ENCODE measurements around the gene ZNF462.
A peak's percentile ranks its signal among the peaks of the same experiment; 100 is the strongest.

The ZNF462 gene

DNA sequence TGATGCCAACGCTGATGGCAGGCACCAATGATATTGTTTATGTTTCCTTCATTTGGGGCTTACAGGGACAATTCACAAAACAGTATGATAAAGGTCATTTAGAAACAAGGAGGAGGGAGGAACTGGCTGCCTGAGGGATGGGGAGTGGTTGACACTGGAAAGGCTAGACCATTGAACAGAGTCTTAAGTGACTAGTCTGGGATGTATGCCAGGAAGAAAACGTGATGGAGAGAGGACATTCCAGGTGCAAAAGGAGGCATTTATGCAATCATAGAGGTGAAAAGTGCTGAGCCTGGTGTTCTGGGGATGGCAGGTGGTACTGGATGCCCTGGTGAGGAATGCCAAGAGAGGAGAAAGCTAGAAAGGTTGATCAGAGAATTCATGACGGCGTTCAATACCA lies 153.4 kb downstream of the ZNF462 start:
- DNase-seq = no peak

DNA sequence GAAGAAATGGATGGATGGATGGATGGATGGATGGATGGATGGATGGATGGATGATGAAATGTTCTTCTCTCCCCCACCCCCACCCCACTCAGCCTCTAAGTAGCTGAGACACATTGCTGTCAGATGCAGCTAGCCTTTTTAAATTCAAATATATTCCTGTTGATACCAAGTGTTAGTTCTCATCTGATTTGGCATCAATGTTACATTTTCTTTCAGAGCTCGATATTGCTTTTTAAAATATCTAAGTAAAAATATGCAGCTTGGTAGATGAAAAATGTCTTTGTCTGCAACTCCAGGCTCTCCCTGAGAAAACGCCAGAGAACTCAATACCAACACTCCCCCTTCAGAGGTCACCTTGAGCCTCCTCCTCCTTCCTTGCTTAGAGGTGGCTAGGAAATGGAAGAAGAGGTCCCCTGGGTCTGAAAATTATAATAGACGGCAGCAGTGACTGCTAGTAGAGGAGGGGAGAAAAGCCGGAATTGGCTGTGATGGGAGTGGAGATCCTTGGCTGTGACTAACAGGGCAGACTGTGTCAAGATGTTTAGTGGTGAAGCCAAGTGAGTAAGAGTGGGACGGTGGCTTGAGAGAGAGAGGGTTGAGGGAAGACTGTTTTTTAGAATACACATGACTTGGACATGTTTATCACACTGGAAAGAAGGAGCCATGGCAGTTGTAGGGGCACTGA lies 156.0 kb downstream of the ZNF462 start:
- DNase-seq = no peak

DNA sequence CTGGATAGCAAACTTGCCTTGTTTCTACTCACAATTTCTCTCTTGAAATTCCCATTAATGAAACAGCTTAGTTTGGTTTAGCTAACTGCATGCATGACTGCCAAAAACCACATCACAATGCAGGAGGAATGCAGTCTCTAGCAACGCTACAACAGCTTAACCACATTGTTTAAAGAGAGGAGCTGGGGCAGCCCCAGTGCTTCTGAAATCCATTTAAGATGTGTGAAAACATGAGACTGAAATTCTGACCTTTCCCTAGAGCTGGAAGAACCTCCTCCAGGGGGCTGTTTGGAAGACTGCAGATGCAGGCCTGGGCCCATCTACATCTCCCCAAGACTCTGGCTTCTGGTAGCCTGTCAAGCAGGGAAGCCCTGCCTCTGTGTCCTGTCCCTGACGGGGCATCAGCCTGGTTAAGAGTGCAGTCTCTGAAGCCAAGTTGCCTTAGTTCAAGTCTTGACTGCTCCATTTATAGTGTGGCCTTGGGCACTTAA lies 157.1 kb downstream of the ZNF462 start:
- DNase-seq = no peak

DNA sequence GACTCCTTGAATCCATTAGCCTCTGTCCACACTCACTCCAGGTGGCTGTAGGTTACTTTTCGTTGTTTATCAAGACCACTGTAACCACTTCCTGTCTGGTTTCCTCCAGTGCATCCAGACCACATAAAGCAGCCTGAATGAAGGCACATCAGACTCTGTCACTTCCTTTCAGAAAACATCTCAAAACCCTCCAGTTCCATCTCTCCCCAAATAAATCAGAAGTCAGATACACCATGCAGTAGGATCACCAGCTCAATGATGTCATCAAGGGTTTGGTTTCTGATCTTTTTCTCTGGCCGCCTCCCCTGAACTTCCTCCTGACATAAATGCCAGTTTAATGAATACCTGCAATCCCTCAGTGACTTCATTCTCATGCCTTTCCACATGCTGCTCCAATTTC lies 161.2 kb downstream of the ZNF462 start:
- DNase-seq = no peak

DNA sequence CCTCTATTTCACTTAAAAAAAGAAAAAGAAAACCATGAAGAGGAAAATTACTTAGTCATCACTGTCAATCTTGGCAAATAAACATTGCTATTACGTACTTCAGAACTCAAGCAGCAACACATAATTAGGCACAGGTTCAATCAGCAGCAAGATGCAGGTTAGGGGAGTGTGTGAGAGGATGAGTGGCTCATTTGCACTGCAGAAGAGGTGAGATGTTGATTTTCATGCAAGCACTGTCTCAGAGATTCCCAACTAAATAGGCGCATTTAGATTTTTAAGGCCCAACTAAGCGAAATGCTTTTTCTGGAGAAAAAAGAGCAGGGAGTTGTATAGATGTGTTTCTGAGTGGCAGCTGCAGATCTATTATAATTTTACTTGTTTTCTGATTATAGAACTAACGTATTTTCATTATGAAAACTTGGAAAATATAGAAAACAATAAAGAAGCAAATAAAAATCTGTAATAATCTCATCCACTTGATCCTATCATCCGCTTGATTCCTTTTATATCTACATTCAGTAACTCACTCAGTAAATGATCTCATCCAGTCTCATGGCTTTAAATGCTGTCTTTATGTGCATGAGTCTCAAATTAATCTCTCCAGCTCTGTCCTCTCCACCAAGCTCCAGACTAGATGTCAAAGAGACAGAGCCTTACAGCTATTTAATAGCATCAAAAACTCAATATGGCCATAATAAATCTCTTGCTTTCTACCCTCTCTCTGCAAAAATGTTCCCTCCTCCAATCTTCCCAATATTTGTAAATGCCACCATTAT lies 162.5 kb downstream of the ZNF462 start:
- DNase-seq = no peak

DNA sequence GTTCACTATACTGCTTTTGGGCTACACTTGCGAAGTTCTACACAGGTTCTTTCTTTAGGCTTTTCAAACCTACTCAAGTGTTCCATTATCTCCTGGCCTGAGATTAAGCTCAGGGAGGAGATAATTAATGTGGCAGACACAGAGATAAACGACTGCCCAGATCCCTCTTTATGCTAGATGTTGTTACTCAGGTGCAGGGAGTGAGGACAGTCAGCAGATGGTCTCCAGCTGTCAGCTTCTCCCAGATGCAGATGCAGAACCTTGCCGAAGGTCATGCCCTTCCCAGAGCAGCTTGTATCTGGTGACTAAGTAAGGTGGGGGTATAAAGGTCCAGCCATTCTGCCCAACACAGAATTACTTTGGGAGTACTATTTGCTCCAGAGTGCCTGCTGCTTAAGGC lies 166.2 kb downstream of the ZNF462 start:
- DNase-seq = no peak

DNA sequence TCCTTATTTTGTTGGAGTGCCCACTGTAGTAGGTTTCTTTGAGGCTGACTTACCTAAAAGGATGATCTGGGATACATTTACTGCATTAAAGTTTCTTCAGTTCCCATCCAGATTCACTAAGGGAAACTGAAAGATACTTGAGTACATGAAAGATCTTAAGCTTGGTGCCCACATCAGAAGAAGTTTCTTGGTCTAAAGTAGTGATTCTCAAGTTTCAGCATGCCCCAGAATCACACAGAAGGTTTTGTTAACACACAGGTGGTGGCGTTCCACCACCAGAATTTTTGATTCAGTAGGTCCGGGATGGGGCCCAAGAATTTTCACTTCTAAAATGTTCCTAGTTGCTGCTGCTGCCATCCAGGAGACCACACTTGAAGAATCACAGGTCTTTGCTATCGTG lies 171.0 kb downstream of the ZNF462 start:
- DNase-seq = no peak

DNA sequence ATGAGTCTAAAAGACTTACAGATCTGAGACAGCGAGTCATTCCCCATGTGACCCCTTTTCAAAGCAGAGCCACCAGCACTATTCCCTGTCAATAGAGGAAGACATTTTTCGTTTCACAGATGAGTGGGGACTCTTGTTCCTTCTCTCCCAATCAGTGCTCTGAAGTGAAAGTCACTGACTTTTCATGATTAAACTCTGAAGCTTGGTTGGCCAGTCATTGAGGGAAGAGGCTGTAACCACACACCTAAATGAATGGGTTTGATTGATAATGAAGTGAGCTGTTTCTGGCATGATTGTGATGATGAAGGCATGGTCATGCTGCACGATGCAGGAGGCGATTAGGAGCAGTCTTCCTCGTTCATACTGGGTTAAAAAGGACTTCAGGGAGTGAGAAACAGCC lies 171.9 kb downstream of the ZNF462 start:
- no peak for DNase-seq

DNA sequence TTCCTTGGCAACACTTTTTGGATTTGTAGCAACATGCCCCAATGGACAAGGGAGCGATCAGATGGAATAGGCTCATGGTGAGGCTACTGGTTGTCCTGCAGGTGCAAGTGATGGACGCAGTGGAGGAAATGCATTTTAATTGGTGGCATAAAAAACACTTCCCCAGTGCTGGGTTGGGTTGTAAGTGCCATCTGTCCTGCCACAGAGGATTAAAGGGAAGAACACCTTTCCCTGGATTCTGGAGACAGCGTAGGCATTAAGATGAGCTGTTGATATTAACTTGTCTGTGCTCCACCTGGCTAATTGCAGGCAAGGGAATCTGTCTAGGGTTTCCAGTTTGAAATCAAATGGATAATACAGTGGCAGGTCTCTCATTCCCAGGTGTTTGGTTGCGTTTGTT lies 173.4 kb downstream of the ZNF462 start:
- DNase-seq = no peak

DNA sequence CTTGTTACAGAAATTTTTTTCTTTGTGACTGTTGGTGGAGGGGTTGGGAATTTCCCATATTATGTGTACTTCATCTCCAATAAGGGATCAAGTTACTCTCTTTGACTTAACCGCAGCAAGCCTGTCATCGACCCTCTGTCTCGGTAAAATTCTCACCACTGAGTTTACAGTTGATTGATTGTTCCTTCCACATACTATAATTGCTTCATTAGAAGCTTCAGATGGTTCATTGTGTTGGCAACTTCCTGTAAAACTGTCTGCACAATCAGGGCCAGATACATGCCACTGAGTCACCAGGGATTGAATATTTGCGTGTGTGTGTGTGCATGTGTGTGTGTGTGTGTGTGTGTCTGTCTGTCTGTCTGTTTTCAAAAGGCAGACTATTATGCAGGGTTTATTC lies 176.6 kb downstream of the ZNF462 start:
- peak; percentile 9 to 10 for DNase-seq

DNA sequence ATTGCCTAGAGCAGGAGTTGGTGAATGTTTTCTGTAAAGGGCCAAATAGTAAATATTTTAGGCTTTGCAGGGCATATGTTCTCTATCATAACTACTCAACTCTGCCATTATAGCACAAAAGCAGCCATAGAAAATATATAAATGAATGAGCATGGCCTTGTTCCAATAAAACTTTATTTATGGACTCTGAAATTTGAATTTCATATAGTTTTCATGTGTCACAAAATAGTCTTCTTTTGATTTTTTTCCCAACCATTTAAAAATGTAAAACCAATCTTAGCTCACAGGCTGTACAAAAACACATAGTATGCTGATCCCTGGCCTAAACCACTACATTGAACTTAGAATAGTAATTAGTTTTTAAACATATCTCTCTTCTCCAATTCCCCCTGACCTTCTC lies 179.6 kb downstream of the ZNF462 start:
- no peak for DNase-seq

DNA sequence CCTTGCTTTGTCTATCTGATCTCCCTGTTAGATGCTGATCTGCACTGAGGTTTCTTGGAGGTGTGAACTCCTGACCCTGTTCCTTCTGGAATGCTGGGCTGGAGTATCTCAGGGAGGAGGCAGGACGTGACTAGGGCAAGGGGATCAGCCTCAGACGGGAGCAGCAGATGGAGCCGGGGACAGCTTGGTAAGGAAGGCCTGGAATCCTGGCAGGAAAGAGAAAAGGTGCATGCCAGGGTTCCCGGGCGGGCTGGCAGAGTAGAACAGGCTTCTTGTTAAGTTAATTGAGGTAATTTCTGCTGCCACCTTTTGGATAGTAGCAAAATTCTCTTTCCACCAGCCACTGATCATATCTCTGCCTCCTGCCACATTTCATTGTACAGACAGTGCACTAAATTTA lies 180.9 kb downstream of the ZNF462 start:
- DNase-seq = no peak

DNA sequence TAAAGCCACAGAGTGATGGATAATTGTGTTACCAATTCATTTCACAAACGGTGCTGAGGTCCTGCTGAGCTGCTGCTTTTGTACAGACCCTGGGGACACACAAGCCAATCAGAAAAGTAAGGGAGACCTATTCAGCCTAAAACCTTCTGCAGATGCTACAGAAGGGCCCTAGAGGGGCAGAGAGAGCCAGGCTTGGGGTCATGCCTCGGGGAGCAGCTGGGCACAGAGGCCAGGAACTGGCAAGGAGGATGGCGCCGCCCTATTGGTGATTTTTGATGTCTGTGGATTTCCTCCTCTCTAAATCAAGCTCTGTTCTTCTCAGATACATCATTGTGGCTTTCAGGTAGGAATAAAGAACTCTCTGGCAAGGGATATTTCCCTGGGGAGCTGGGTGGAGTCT lies 181.9 kb downstream of the ZNF462 start:
- DNase-seq = no peak

DNA sequence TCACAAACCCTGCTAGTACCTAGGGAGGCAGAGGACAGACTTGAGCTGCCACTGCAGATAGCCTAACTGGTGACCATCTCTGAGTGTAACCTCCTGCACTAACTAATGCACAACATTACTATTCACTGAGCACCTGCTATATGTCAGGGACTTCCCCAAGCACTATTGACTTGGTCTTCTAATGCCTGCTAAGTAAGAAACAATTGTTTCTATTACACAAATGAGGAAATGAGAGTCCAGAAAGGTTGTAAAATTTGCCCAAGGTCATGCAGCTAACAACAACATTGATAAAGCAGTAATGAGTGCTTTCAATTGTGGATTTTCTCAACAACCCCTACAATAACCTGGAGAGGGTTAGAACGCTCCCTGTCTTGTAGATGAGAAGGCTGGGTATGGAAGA lies 183.7 kb downstream of the ZNF462 start:
- no peak for DNase-seq

DNA sequence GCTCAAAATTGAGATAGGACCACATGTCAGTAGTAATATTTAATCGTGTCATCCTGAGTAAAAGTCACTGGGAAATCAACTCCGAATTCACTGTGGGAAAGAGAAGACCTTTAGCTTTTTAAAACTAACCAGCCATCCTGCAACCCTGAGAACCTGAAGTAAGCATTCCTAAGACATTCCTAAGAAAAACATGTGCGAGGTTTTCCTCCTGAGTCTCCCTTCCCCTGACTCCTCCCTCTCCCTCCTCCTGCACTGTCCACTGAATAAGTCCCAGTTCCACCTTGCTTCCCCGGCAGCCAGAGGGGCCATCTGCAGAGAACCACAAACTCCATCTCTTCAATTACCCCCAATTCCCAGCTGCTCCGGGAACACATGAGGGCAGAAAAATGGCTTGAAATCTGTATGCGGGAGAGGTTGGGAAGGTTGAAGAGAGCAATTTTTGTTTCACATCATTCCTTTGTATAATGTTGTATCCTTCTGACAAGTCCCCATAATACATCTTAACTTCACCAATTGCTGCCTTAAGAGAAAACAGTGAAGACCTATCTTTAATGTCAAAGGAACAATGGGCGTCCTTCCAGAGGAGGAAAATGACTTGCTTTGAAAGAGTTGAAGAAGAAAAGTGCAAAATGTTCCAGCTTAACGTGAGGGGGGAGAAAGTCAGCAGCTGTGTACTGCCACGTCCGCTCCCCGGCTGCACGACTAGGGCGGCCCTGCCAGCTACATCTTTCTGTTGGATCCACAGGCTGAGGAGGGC lies 186.3 kb downstream of the ZNF462 start:
- DNase-seq = no peak

DNA sequence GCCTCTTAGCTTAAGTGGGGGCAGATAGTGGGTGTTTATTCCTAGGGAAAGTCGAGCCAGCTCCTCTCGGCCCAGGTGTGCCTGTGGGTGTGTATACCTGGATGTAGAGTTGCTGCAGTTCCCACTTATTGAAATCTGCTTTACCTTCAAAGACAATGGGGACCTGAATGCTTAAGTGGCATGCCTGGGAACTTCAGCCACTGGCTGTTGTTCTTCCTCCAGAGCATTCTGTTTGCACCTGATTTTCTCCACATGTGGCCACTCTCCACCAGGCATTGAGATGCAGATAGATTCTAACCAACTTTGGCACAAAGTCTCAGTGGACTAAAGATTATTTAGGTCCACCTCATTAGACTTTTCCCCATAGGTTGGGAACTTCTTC lies 186.8 kb downstream of the ZNF462 start:
- no peak for DNase-seq

DNA sequence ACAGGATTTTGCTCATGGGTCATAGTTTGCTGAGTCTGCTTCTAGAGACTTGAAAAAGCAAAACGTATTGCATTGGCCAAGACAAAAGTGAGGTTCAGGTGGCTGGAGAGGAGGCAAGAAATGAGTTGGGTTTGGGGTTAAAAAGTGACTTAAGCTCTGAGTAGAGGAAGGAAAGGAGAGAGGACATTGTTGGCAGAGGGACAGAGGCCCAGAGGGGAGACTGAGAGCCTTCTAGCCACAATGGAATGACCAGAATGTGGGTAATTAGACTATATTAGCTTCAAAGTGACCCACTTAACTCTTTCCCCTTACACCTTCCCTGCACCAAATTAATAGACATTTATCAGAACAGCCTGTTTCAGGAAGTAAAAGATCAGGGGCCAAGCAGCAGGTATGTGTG lies 188.4 kb downstream of the ZNF462 start:
- no peak for DNase-seq

DNA sequence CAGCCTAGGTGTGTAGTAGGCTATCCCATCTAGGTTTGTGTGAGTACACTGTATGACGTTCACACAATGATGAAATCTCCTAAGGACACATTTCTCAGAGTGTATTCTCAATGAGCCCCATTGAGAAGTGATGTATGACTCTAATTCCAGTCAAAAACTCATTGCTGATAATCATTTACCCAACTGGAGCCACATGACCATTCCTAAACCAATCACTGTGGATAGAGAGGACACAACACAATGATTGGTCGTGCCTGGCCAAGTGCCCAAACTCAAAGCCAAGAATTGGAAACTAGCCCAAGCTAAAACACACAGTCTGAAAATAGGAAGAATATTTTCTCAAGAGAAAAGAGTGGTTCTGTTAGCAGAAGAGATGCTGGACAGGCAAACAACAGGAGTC lies 191.2 kb downstream of the ZNF462 start:
- DNase-seq = no peak

DNA sequence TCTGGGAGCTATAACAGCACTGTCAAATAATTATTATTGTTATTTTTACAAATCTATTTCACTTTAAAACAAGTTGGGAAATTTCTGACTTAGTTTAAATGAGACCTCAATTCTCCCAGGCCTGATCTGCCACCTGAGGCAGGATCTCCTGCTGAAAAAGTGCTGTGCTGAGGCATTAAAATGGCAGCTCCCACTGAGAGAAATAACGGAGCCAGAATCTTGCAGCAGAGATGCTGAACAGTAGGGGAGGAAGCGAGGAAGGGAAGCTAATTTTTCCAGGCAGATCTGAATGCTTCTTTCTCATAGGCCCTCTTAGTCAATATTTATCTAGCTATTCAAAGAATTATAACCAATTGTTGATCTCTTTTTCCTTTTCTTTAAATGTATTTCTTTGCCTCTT lies 196.3 kb downstream of the ZNF462 start:
- no peak for DNase-seq

DNA sequence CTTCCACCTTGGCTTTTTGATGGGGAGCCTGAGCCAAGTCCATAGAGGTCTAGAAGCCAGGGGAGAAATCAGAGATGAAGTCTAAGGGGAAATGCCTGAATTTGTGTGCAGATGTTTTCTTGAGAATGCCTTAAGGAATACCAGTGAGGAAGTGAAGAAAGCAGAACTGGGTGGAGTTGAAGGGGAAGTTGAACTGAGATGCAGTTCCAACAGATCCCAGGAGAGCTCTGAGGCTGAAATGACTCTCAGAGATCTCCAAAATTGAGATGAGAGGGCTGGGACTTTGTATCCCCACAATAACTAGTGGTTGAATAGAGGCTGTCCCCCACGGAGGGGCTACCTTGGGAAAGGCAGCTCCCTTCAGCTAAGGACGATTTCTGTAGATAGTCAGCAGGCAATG lies 197.1 kb downstream of the ZNF462 start:
- DNase-seq = no peak
